GM19238 (cell line): Measurements from ENCODE around the gene LIN7C.
"Not testable (repeated sequence)": the region's sequence is repeated elsewhere in the genome, so short reads cannot be mapped to it uniquely, and the experiment has no call there.

ENCODE experiments used
- DNase-seq: peaks from one replicate; pipeline ENCODE4 v3.0.0; 2011; ENCODE audit warnings: low spot score; ENCODE audit not compliant: insufficient read length

Gene LIN7C

DNA sequence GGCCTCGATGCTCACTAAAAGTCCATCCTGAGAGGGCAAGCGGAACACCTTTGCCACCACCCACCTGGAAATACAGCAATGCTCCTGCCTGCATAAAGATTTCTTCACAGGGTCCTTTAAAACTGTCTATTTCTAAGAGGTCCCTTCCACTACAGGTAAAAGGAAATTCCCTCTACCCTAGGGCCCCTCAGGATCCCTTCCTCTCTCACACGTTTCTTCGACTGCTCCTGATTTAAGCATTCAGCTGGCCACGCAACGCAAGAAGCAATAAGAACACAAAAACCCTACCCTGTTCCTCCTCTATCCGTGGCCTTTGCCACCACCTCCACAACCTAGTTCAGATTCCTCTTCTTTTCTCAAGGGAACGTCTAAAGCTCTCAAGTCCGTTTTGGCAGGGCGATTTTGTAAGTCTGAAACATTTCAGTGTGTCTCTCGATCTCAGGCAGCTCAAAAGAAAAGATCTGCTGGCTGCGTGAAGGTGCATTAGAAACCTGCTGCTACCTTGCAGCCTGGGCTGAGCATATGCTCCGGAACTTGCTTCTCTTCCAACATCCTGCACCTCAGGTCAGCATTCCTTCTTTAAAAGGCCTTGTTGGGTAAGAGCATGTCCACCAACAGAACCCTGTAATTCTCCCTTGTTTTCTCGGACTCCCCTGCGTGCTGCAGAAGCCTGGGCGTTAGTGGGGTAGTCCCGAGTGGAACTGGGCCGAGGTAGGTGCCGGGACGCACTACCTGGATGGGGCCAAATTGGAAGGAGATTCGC is 35.6 kb downstream of the LIN7C start:
- DNase-seq = no peak

DNA sequence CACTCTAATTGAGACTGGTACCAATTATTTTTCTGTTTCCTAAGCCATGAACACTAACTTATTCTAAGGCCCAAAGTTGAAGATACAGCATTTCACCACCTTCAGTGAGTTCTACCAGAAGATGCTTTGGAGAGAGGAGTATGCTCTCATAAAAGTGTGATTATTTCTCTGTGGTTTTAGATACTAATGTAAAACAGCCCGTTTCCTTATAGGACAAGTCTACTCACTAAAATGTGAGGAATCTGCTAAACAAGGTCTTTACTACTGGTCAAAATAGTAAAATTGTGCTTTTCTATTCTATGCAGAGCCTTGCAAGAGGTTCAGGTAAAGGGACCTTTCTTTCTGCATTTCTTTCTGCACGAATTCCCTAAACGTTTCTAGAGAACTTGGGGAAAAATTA is 36.4 kb downstream of the LIN7C start:
- DNase-seq = no peak

DNA sequence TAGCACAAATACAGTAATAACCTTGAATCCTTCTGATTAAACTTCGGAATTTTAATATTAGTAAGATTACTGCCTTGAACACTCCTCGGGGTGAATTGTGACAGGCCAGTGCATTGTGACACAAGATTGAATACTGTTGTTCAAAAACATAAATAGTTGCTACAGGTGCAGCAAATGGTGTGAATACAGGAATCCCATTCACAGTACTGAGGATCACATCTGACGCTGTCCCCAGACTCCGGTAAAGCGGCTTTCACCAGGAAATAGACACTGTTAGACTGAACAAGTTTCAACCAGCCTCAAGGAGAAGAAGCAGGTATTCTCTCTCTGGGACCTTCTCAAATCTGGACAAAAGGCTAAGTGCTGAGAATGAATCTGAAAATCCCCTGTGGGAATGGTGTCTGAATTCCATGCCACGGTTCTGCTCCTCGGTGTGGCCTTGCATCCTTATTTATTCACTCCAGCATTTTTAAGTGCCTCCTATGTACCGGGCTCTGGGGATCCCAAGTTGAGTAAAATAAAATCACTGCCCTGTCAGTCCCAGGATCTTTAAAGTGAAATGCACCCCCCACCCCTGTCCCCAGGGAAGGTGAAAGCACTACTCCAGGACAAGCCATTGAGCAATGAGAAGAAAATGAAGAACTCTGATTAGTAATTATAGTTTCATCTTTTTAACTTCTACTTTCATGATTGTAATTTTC is 37.4 kb downstream of the LIN7C start:
- DNase-seq = no peak

DNA sequence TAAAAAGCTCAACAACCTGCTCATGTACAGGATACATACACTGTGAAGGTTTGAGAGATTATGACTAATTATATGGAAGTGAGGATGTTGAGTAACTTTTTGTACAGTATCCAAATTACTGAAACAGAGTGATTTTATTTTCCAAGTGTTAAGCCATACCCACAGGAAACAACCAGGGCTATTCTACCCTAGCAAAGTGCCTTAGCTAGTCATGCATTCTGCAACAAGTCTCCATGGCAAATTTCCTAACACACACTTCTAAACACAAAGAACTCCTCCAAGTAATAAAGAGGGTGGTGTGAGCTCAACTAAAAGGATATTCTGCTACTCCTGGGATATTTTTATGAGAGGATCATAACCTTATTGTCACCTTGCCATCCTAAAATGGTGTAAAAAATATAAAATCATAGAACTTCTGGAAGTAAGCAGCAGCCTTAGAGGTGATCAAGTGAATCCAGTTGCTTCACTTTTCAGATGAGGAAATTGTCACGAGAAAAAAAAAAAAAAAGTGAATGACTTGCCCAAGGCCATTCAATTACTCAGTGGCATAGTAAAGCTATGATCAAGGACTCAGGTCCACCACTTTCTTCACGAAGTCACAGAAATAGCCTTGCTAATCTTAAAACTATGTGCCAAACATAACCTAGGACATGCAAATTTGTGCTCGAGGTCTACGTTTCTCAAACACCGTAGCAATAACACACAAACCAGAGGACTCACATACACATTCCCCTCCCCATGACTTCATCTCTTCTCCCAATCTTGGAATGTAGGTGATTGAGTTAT is 38.2 kb downstream of the LIN7C start:
- DNase-seq = no peak

DNA sequence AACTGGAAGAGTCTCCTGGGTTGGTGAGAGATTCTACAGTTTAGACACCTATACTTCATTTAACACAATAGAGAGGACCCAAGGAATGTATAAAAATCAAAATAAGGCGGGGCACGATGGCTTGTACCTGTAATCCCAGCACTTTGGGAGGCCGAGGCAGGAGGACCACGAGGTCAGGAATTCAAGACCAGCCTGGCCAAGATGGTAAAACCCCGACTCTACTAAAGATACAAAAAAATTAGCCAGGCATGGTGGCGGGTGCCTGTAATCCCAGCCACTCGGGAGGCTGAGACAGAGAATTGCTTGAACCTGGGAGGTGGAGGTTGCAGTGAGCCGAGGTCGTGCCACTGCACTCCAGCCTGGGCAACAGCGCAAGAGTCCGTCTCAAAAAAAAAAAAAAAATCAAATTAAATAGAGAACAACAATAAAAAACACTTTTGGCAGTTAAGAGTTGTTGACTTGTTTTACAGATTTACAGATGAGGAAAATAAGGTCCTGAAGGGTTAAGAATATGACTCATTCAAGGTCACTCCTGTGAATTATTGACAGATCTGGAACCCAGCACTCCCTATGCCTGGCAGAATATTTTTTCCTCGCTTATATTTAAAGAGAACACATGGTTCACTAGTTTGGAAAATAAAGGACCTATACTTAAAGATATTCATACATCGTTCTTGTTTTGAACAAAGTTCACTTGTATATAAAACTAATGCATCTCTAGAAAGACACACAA is 39.2 kb downstream of the LIN7C start:
- no peak for DNase-seq

DNA sequence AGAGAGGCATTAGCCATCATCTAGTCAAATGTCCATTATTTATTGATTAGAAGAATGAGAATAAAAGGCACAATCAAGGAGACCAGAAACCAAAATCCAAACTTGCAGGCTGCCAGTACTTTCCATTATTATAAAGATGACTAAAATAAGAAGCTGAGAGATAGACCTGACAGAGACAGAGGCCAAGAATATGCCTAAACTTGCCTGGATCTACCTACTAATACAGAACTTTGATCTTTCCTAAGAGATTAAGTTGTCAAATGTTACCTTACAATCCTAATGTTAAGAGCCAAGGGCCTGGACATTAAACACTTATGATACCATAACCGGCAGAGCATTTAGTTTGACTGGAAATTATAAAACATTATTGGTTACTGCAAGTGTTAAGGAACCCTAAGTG is 40.2 kb downstream of the LIN7C start:
- DNase-seq = no peak

DNA sequence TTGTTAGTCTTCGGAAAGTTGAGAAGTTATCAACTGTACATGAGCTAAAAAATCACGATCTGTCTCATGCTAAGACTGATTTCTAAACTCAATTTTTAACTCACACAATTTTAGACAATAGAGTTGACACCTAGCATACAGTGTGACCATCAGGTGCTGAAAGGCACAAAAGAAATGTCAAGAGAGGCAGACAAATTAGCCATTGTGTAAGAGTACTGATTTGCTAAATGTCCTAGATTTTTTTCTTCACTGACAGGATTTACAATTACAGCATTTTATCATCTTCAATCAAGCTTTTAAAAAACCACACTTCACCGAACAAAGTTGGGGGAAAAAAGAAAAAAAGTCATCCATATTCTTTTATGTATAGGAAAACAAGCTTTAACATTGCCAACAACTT is 40.9 kb downstream of the LIN7C start:
- no peak for DNase-seq

DNA sequence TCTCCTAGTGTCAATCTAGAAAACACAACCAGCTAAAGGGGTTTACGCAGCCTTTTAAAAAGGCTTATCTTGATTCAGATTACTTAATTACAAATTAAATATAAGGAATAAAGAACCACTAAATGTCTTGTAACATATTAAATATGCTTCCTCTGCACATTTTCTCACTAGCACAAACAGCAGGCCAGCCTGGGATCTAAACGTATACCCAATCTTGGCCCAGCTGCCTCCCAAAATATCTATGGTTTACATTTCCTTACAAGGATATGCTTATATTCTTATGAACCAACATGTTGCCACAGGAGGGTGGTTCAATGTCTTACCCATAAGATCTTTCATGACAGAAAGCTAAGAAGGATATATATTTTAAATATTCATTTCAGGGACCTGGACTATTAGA is 41.7 kb downstream of the LIN7C start:
- DNase-seq = no peak

DNA sequence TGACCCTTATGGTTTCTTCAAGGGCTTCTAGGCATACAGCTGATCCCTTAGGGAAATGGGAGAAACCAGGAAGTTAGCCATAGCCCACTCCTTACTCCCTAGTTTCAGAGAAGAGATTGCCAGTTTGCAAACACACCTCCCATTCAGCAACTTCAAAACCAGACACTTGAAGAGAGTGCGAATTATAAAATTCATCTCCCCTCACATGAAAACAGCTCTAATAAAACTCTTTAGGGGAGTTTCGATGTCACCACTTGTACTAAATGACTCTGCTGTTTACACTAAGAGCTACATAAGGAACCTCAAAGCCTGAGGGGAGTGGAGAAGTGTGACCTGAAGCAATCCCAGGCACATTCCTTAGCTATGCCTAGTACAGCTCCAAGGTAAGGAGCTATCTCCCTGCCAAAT is 42.3 kb downstream of the LIN7C start:
- no peak for DNase-seq

DNA sequence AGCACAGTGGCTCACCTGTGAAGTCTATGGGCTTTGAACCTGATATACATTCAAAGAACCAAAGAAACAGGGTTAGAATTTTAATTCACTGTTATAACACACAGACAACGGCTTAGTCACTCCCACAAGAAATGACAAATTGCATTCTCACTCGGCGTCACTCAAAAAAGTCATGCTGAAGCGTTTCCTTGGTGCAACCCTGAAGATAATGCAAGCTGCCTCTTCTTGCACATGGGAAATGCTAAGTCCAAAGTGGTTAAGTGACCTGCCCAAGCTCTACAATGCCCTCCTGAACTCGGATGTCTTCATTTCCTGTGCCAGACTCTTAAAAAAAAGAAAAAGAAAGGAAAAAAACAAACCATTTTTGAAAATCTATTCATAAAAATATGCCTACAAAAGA is 44.0 kb downstream of the LIN7C start:
- DNase-seq = no peak

DNA sequence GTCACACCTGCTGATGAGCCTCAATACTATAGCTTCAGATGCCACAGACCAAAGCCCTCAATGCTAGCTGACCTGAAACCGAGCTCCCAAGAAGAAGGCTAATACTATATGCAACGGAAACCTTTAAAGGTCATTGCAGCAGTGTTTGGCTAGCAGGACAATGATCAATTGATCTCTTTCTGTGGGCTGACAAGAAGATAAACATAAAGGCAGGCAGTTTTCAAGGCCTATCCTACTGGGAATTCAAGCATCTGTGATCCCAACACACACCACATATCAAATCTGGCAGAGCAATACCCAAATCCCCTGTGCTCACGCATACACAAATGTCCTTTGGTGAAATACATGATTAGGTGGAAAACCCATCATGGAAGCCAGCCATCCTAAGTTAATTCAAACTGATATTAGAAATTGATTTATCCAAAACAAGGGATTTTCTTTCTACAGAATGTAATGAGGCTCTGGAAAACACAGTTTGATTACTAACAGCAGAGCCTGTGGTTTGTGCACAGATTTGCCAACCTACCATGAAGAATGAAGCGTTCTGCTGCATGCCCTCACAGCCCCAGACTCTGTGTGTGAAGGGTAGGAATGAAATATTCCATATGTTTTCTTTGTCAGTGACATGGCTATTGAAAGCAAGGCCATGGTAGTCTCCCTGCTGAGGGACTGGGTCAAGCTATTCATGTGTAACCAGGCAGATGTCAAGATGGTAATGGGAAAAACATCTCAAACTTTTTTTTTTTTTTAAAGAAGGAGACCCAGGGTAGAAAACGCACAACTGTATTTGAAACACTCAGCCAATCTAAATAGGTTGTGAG is 46.2 kb downstream of the LIN7C start:
- DNase-seq = no peak

DNA sequence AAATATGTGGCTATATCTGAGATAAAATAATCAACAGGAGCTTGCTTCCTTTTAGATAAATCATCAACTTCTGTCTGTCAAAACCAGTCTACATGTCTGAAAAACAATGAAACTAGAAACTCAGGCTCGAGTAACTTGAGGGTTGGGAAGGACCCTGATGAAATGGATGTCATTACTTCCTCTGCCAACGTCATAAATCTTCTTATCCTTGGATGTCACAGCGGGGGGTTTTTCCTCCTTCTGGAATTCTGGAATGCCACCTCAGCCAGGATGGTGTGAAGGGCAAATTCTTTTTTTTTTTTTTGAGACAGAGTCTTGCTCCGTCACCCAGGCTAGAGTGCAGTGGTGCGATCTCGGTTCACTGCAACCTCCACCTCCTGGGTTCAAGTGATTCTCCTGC is 47.4 kb downstream of the LIN7C start:
- DNase-seq = no peak

DNA sequence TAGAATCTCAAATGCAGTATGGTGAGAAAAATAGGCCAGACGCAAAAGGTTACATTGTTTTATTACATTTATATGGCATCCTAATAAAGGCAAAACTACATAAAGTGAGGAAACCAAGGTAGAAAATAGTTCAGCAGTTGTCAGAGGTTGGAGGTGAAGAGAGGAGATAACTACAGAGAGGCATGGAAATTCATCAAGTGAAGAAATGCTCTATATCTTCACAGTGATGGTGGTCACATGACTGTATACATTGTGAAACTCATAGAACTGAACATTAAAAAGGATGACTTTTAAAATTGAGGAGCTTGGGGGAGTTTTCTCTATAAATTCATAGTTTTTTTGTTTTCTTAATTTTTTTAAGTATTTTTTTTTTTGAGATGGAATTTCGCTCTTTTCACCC is 48.4 kb downstream of the LIN7C start:
- no peak for DNase-seq

DNA sequence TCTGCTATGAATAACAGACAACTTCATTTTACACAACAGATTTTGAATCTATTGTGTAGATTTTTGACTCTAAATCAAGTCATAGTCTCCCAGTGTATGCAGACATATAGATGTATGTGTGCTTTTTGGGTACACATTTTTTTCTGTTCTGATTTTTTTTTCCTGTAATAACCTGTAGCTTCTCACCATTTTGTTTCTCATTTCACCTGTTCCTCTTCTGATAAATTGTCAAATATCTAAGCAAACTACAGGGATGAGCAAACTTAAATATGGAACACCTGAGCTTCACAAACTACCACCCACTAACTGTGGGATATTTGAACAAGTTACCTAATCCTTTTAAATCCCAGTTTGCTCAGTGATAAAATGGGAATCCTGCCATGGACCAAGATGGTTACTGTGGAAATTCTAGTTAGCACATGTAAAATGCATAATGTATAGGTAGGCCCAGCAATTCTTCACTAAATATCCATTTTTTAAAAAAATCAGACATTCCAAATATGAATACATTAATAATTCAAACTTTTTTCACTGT is 49.7 kb downstream of the LIN7C start:
- DNase-seq = no peak

DNA sequence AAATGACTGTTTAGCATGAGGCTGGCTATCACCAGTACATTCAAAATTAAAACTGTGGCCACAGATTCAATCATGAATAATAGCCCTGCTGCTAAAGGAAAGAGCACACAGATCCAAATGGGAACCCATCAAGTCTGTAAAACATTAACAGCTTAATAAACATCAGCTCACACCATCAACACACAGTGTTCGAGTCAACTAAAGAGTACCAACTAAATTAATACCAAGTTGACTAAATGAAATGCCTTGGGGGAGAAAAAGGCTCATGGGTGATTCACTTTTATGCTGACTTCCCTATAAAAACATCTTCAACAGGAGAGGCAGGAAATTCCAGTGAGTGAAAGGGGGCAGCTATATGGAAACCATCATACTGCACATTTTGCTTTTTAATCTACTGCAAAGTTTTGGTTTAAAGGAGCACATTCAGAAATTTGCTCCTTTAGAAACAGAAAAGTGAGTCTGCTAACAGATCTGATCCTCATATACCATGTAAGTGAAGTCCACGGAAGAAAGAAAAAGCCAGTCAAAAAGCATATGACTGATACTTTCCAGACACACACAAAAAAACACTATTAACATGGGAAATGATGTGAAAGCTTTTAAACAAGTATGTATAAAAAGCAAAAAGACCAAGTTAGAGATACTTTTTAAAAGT is 50.3 kb downstream of the LIN7C start:
- no peak for DNase-seq

DNA sequence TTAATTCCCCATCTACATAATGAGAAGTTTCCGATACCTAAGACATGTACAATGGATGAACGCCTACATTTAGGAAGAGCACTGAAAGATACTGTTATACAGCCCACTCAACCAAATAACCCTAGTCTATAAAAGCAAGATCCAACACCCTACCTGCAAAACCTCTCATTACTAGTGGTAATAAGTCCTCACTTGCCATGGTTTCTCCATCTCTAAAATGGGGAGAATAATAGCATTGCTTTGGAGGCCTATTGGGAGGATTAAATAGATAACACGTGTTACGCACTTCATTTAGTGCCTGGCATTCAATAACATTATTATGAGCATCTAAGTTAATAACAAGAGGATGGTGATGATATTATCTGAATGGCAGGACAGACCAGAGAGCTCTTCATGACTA is 50.9 kb downstream of the LIN7C start:
- no peak for DNase-seq

DNA sequence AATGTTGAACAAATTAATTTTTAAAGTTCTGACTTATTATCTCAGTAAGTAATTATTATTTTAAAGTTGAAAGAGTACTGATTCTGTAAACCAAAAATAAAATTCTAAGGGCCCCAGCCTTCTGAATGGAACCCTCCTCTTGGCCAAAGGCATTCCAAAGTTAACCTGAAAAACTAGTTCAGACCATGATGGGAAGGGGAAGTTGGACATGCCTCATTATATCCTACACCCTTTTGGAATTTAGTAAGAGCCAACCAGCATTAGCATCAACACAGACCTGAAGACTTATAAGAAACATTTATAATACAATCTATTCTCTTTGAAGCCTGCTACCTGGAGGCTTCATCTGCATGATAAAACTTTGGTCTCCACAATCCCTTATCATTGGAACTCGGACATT is 52.9 kb downstream of the LIN7C start:
- no peak for DNase-seq

DNA sequence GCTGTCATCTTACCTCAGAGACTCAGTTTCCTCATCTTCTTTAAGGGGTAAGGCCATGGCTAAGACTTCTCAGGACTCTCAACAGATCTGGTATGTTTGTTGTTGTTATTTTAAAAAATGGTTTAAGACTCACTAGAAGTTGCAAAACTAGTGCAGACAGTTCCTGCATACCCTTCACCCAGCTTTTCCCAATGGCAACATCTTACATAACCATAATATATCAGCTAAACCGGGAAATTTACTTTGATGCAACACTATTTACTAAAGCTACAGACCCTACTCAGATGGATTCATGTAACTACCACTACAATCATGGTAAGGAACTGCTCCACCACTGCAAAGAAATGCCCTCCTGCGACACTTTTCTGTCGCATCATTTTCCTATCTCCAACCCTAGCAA is 54.4 kb downstream of the LIN7C start:
- DNase-seq = no peak

DNA sequence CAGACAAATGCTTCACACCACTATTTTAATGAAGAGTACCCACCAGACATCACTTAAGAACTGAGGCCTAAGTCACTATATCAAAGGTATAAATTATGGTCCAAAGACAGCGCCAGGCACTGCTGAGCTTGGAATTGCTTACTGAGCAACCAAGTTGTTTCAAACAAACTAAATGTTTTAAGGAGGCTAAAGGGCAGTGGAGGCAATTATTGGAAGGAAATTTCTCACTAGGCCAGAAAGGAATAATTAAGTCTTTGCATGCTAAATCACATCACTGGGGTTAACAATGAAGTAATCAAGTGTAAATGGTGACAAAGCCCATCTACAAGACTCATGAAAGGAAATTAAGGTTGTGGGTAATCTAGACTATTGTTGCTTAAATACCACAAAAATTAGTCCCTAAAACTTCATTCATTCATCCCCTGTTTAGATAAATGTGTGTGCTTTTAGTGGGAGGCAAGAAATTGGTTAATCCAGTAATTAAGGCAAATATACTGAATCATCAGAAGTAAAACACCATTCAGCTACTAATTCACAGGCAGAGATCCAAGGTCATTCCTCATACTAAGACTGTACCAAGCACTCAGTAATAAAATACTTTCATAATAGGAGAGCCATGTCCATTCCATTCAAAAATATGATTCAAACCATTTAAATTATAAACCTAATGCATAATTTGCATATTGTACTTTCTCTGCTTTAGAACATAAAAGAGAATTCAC is 55.2 kb downstream of the LIN7C start:
- no peak for DNase-seq

DNA sequence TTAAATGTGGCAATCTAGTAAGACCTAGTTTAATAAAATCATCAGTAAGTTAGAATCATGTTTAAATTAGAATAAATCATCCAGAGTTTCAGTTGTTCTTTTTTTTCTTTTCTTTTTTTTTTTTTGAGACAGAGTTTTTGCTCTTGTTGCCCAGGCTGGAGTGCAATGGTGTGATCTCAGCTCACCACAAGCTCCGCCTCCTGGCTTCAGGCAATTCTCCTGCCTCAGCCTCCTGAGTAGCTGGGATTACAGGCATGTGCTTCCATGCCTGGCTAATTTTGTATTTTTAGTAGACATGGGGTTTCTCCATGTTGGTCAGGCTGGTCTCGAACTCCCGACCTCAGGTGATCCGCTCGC is 58.4 kb downstream of the LIN7C start:
- DNase-seq = not testable (repeated sequence)
